ENCODE data around the gene PGAP1. TPM values are rescaled to one million over a fixed set of nuclear protein-coding genes. Genes with fewer than 3 reads are reported as not detected.

The PGAP1 gene
- polyA plus RNA-seq, 12 donors, result 12.4 to 23.8 (median 17.8) TPM; not detected in 1

GRCh38 chr2:196802401-196802800 is 124.1 kb downstream of the PGAP1 start:
- DNase-seq, result no peak

DNA sequence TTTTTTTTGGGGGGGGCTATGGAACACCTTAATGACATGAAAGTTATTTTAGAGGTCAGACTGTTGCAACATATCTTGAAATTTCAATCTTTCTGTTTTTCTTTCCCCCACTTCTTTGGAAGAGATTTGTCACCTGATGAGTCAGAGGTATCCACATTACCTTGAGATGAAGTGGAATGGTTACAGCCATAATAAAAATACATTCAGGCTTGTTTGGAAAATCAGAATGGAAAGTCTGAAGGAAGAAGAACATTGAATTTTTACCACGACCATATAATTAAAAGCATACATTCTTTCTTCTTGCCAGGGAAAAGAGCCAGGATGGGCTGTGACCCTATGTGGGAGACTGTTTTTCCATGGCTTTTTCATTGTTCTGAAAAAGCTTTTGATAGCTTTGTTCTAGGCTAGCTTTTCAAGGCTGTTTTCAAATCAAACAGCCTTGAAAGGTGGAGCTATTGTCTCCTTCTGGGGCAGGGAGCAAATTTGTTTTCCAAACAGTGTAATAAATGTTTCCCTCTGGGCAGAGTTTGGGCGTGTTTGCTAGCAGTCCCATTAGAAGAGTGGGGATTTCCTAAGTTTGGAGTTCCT is 124.7 kb downstream of the PGAP1 start:
- DNase-seq, result peak; percentile 65

- DNase-seq, result no peak
Measured at GRCh38 chr2:196798980-196799379, 127.5 kb downstream of the PGAP1 start.

GRCh38 chr2:196792865-196793264 is 133.6 kb downstream of the PGAP1 start:
- no peak for DNase-seq

GRCh38 chr2:196783431-196784094 is 142.9 kb downstream of the PGAP1 start:
- no peak for DNase-seq

Other genes starting within 250 kb of the PGAP1 start
- gene GTF3C3, start 127.0 kb downstream of the PGAP1 start, polyA plus RNA-seq (ENCODE audit: insufficient read length in 12 of 12), result 10 to 100 TPM in 11 of 12 donors, not detected in 1; 31.4 to 60.7 (median 43.3) TPM
- under 1 TPM in 8 of 12 donors, not detected in 4; 0.10 to 0.54 (median 0.25) TPM for gene C2orf66, start 117.4 kb downstream of the PGAP1 start, polyA plus RNA-seq (ENCODE audit: insufficient read length in 12 of 12)

Measured in muscle of arm (tissue), 12 donors.